Chondrocyte (in vitro differentiated cells): ENCODE data around the gene C1S. TPM values are rescaled to one million over a fixed set of nuclear protein-coding genes. Genes with fewer than 3 reads are reported as not detected.

Experiments
- DNase-seq: peaks from one replicate; pipeline ENCODE4 v3.0.0; 2021; ENCODE audit warnings: mixed read lengths, low spot score
- H3K27ac Mint-ChIP-seq: one replicate; pipeline ENCODE4 v1.8.0; 2021; ENCODE audit warnings: mild to moderate bottlenecking, moderate library complexity, mixed read lengths; ENCODE audit not compliant: unreplicated experiment
- H3K27me3 Mint-ChIP-seq: 2 replicates; pipeline ENCODE4 v1.8.0; 2021; ENCODE audit warnings: low read depth, mixed read lengths
- H3K36me3 Mint-ChIP-seq: 2 replicates; pipeline ENCODE4 v1.8.0; 2021; ENCODE audit warnings: low read depth, mixed read lengths
- H3K4me1 Mint-ChIP-seq: 2 replicates; pipeline ENCODE4 v1.8.0; 2021; ENCODE audit warnings: low read depth, mild to moderate bottlenecking, mixed read lengths
- H3K4me3 Mint-ChIP-seq: one replicate; pipeline ENCODE4 v1.8.0; 2021; ENCODE audit warnings: mild to moderate bottlenecking, moderate library complexity, mixed read lengths; ENCODE audit not compliant: unreplicated experiment
- H3K9me3 Mint-ChIP-seq: 2 replicates; pipeline ENCODE4 v1.8.0; 2021; ENCODE audit warnings: low read depth, mixed read lengths
- CTCF ChIP-seq: fragments of 200-600 bp; sonication (generic); IDR thresholded peaks from 2 replicates; pipeline ENCODE4 v1.5.0; 2021; ENCODE audit warnings: antibody characterized with exemption, mild to moderate bottlenecking, moderate library complexity
- total RNA-seq: library from RNA; stranded (reverse); gene quantifications from 3 replicates; pipeline ENCODE4 v1.2.1, GENCODE V29; 2021

Gene C1S
- total RNA-seq, 1 donor from 2014 or later = 20.8 TPM

GRCh38 chr12:7108003-7108795 is 47.7 kb downstream of the C1S start:
- TF ChIP-seq CTCF = no peak
- peak; percentile 90 for DNase-seq
- Mint-ChIP-seq H3K4me3 (peak overlapping the region; percentile 88), H3K36me3 (peaks cover 10% of the 10 kb centered on the region), H3K9me3 (peaks cover 11% of the 10 kb centered on the region), H3K27me3 (no peaks in the 10 kb centered on the region), H3K4me1 (peaks cover 19% of the 10 kb centered on the region), H3K27ac (peak overlapping the region; percentile 94)

GRCh38 chr12:7108796-7109571 is 48.5 kb downstream of the C1S start, which contains the start of gene C1RL:
Gene C1RL (minus strand): TSS chr12:7109214. CDS start chr12:7109180, 34 bp downstream.
- Mint-ChIP-seq H3K4me1 (peaks cover 19% of the 10 kb centered on the region), H3K27me3 (no peaks in the 10 kb centered on the region), H3K36me3 (peaks cover 8% of the 10 kb centered on the region), H3K4me3 (peak within 1 kb of the TSS; percentile 88), H3K9me3 (peaks cover 11% of the 10 kb centered on the region), H3K27ac (peak within 1 kb of the TSS; percentile 94)
- peak; percentile 96 for TF ChIP-seq CTCF
- peak; percentile 68 for DNase-seq

DNA sequence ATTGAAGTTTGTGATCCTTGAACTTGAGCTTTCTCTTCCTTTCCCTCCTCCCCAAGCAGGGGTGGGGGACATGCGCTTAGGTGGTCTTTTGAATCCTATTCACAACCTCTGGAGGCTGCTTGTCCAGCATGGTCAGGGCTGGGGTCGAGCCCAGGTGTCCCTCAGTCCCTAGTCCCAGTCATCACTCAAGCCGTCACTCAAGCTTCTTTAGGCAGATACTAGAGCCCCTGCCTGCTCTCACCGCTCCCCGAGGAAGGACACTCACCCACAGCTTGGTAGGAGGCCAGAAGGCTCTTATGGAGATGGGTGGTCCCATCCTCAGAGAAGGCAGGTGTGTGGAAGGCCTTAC is 49.0 kb downstream of the C1S start:
- Mint-ChIP-seq H3K27me3 (no peaks in the 10 kb centered on the region), H3K9me3 (peaks cover 11% of the 10 kb centered on the region), H3K36me3 (peaks cover 8% of the 10 kb centered on the region), H3K4me3 (peak overlapping the region; percentile 80), H3K4me1 (peaks cover 19% of the 10 kb centered on the region), H3K27ac (peak overlapping the region; percentile 17)
- peak; percentile 52 for TF ChIP-seq CTCF
- DNase-seq = peak; percentile 72

DNA sequence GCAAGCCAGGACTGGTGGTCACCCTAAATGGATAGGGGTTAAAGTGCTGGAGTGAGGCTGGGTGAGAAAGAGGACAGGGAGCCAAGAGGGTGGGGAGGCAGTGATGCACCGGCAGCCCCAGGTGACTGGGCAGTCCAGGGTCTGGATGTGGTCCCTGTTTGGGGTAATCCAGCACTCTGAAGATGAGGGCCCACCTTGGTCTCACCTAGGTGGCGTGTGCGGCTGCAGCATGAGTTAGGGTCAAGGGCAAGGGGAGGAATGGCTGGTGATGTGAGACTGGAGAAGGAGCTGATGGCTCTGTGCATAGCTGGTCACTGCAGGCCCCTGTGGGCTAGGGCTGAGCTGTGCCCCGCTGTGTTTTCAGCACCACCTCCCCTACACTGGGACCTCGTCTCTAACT is 50.1 kb downstream of the C1S start:
- peak; percentile 54 for DNase-seq
- peaks cover 19% of the 10 kb centered on the region for H3K4me1 Mint-ChIP-seq
- TF ChIP-seq CTCF = no peak
- peaks cover 6% of the 10 kb centered on the region for H3K36me3 Mint-ChIP-seq
- peaks cover 9% of the 10 kb centered on the region for H3K9me3 Mint-ChIP-seq
- no peaks in the 10 kb centered on the region for H3K27me3 Mint-ChIP-seq
- no peak overlapping the region for H3K27ac Mint-ChIP-seq
- H3K4me3 Mint-ChIP-seq = no peak overlapping the region

DNA sequence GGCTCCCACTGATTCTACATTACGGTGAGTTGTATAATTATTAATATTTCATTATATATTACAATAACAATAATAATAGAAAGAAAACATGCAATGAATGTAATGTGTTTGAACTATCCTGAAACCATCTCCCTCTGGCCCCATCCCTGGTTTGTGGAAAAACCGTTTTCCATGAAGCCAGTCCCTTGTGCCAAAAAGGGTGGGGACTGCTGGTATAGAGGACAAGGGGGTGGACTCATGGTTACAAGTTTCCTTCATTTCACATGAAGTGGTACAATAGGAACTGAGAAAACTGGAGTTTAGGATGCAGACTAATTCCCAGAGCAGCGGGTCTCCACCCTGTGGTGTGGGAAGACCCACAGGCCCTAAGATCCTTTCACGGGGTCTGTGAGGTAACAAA is 51.5 kb downstream of the C1S start:
- H3K27me3 Mint-ChIP-seq = no peaks in the 10 kb centered on the region
- H3K4me3 Mint-ChIP-seq = no peak overlapping the region
- no peak for TF ChIP-seq CTCF
- no peak overlapping the region for H3K27ac Mint-ChIP-seq
- H3K4me1 Mint-ChIP-seq = peaks cover 19% of the 10 kb centered on the region
- H3K36me3 Mint-ChIP-seq = peaks cover 2% of the 10 kb centered on the region
- DNase-seq = no peak
- no peaks in the 10 kb centered on the region for H3K9me3 Mint-ChIP-seq
